ENCODE results near the gene CLEC16A. TPM values are rescaled to one million over a fixed set of nuclear protein-coding genes. Genes with fewer than 3 reads are reported as not detected.

CLEC16A gene
- total RNA-seq, 4 donors from 2014 or later = 7.6 to 65.6 (median 28.0) TPM

GRCh38 chr16:11059588-11059987 is 115.2 kb downstream of the CLEC16A start:
- TF ChIP-seq POLR2A (IDR thresholded peaks at IDR 0.05) (no peak), CTCF (IDR thresholded peaks at IDR 0.05) (no peak)
- Histone ChIP-seq H3K9me3 (no peaks in the 10 kb centered on the region), H3K4me3 (no peak overlapping the region), H3K36me3 (no peaks in the 10 kb centered on the region), H3K27ac (no peak overlapping the region), H3K4me1 (peaks cover 0 to 3% of the 10 kb centered on the region in 2 donors), H3K27me3 (no peaks in the 10 kb centered on the region)
- no peak for DNase-seq
- intact Hi-C loops (cut with DNase I; ENCODE audit: low total_unique reads) = no loop called here

GRCh38 chr16:11060364-11060763 is 116.0 kb downstream of the CLEC16A start:
- Histone ChIP-seq H3K27ac (no peak overlapping the region), H3K9me3 (no peaks in the 10 kb centered on the region), H3K4me1 (peaks cover 0 to 3% of the 10 kb centered on the region in 2 donors), H3K36me3 (no peaks in the 10 kb centered on the region), H3K4me3 (no peak overlapping the region), H3K27me3 (no peaks in the 10 kb centered on the region)
- no peak for DNase-seq
- TF ChIP-seq CTCF (IDR thresholded peaks at IDR 0.05) (no peak), POLR2A (IDR thresholded peaks at IDR 0.05) (no peak)
- intact Hi-C loops (cut with DNase I; ENCODE audit: low total_unique reads) = no loop called here

GRCh38 chr16:11060842-11061241 is 116.5 kb downstream of the CLEC16A start:
- Histone ChIP-seq H3K27me3 (no peaks in the 10 kb centered on the region), H3K27ac (no peak overlapping the region), H3K9me3 (no peaks in the 10 kb centered on the region), H3K4me1 (peaks cover 0 to 3% of the 10 kb centered on the region in 2 donors), H3K4me3 (no peak overlapping the region), H3K36me3 (no peaks in the 10 kb centered on the region)
- no peak for DNase-seq
- TF ChIP-seq POLR2A (IDR thresholded peaks at IDR 0.05) = no peak
- no peak for TF ChIP-seq CTCF (IDR thresholded peaks at IDR 0.05)
- intact Hi-C loops (cut with DNase I; ENCODE audit: low total_unique reads) = no loop called here

GRCh38 chr16:11061629-11062270 is 117.4 kb downstream of the CLEC16A start:
- H3K36me3 ChIP-seq = no peaks in the 10 kb centered on the region
- peaks cover 0 to 3% of the 10 kb centered on the region in 2 donors for H3K4me1 ChIP-seq
- no peak overlapping the region for H3K4me3 ChIP-seq
- H3K27me3 ChIP-seq = no peaks in the 10 kb centered on the region
- TF ChIP-seq CTCF (IDR thresholded peaks at IDR 0.05) (no peak), POLR2A (IDR thresholded peaks at IDR 0.05) (no peak)
- intact Hi-C loops (cut with DNase I; ENCODE audit: low total_unique reads) = no loop called here
- no peak overlapping the region for H3K27ac ChIP-seq
- DNase-seq = no peak
- H3K9me3 ChIP-seq = no peaks in the 10 kb centered on the region

- no peaks in the 10 kb centered on the region for H3K36me3 ChIP-seq
- TF ChIP-seq CTCF (IDR thresholded peaks at IDR 0.05) (no peak), POLR2A (IDR thresholded peaks at IDR 0.05) (no peak)
- H3K27me3 ChIP-seq = no peaks in the 10 kb centered on the region
- H3K4me1 ChIP-seq = no peaks in the 10 kb centered on the region
- no peak overlapping the region for H3K4me3 ChIP-seq
- no peak overlapping the region for H3K27ac ChIP-seq
- H3K9me3 ChIP-seq = no peaks in the 10 kb centered on the region
- DNase-seq = no peak
- intact Hi-C loops (cut with DNase I; ENCODE audit: low total_unique reads) = no loop called here
These were observed 119.3 kb downstream of the CLEC16A start for GRCh38 chr16:11063448-11064201.
